ENCODE results near the gene RTN3.

Gene RTN3

GRCh38 chr11:63738720-63739360 lies 57.5 kb downstream of the RTN3 start:
- DNase-seq, result peak; percentile 48

- no peak for DNase-seq
Observed at GRCh38 chr11:63745304-63746170, 64.2 kb downstream of the RTN3 start.

- no peak for DNase-seq
Observed at GRCh38 chr11:63747011-63747410, 65.7 kb downstream of the RTN3 start.

GRCh38 chr11:63749624-63750023 lies 68.3 kb downstream of the RTN3 start:
- DNase-seq, result no peak

- no peak for DNase-seq
Observed at GRCh38 chr11:63756919-63757761, 75.8 kb downstream of the RTN3 start.

GRCh38 chr11:63760487-63761079 lies 79.3 kb downstream of the RTN3 start:
- no peak for DNase-seq

- DNase-seq, result no peak
Observed at GRCh38 chr11:63761188-63761587, 79.9 kb downstream of the RTN3 start.

GRCh38 chr11:63761931-63762653 lies 80.8 kb downstream of the RTN3 start:
- no peak for DNase-seq

GRCh38 chr11:63762654-63763495 lies 81.6 kb downstream of the RTN3 start:
- DNase-seq, result no peak

GRCh38 chr11:63763496-63764339 lies 82.4 kb downstream of the RTN3 start:
- no peak for DNase-seq

GRCh38 chr11:63764340-63764678 lies 83.0 kb downstream of the RTN3 start:
- no peak for DNase-seq

- DNase-seq, result no peak
Observed at GRCh38 chr11:63764679-63765647, 83.7 kb downstream of the RTN3 start.

GRCh38 chr11:63765688-63766241 lies 84.5 kb downstream of the RTN3 start:
- no peak for DNase-seq

- DNase-seq, result no peak
Observed at GRCh38 chr11:63766531-63767235, 85.4 kb downstream of the RTN3 start.

- no peak for DNase-seq
Observed at GRCh38 chr11:63767267-63767564, 85.9 kb downstream of the RTN3 start.

GRCh38 chr11:63767565-63768236 lies 86.4 kb downstream of the RTN3 start:
- peak; percentile 16 for DNase-seq

GRCh38 chr11:63768237-63769041 lies 87.1 kb downstream of the RTN3 start, which contains the start of gene ZFTA:
ZFTA (minus strand) TSS chr11:63768775; CDS start chr11:63768622, 153 bp downstream.
- peak; percentile 48 for DNase-seq

Measured in stimulated activated naive CD4-positive, alpha-beta T cell treated with Interleukin-2 at 50 U/mL for 16 hours (primary cell).